Activated effector memory CD4-positive, alpha-beta T cell treated with anti-CD3 and anti-CD28 coated beads, Interleukin-2, amount 50 U/mL, for 16 hours (primary cell): Measurements from ENCODE around the gene TGIF2.
"Not testable (repeated sequence)": the region's sequence is repeated elsewhere in the genome, so short reads cannot be mapped to it uniquely, and the experiment has no call there.

ENCODE experiments used
- DNase-seq: peaks from one replicate; pipeline ENCODE4 v3.0.0-alpha.2; 2020

TGIF2 gene

DNA sequence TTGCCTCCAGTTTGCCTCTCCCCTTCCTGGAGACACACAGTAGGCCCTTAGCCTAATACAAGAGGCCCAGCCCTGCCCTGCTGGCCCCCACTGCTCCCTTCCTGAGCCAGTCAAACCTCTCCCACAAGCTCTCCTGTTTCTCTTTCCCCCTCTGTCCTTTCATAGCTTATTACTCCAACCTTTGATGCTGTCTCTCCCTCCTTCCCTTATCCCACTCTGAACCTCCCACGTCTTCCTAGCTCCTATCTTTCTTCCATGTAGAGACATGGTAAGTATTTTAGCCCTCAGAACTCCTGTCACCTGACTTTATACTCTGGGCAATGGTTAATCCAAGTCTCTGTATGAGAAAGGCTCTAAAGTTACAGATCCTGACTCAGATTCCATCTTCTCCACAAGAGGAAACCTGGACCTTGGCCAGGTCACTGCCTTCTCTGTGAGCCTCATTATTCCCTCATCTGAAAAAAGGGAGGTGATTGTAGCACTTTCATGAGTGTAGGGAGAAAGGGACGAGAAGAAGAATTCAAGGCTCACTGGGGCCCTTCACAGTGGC lies 6.7 kb downstream of the TGIF2 start:
- no peak for DNase-seq

DNA sequence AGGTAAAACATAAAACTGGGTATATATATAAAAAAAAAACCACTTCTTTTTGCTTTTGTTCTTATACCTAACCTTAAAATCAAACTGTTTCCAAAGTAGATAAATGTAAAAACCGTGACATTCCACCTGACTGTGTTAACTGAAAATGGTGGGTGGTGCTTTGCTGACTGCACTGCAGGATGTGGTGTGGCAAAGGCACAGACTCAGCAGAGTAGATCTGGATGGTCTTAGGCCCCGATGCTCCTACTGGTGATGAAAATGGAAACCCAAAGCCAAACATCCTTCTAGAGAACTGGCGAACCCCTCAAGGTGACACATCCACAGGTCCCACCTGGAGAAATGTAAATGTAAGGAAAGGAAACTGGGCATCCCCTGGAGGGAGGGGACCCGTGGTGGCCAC lies 8.9 kb downstream of the TGIF2 start:
- no peak for DNase-seq

DNA sequence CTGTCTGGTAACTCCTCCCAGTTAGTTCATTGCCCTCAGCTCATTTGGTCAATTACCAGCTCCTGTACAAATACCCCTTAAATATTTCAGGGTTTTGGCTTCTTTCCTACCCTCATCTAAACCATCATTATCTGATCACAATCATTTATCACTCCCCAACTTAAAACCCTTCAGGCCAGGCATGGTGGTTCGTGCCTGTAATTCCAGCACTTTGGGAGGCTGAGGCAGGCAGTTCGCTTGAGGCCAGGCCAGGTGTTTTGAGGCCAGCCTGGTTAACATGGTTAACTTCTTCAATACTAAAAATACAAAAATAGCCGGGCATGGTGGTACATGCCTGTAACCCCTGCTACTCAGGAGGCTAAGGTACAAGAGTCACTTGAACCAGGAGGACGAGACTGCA lies 9.4 kb downstream of the TGIF2 start:
- no peak for DNase-seq

DNA sequence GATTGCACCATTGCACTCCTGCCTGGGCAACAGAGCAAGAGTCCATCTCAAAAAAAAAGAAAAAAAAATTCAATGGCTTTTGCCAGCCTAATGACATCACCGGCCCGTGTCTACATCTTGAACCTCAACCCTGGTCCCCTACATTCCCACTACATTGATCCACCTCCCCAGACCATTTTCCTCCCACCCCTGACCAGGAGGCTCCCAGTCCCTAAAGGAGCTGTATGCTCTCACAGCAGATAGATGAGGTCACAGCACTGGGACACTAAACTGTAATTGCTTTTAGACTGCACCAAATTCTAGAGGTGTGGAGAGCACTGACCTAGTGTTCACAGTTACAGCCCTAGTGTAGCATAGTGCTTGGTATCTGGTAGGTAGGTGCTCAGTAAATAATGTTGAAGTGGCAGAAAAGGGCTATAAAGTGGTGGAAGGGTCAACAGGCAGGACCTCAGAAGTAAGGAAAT lies 10.7 kb downstream of the TGIF2 start:
- DNase-seq, result no peak

DNA sequence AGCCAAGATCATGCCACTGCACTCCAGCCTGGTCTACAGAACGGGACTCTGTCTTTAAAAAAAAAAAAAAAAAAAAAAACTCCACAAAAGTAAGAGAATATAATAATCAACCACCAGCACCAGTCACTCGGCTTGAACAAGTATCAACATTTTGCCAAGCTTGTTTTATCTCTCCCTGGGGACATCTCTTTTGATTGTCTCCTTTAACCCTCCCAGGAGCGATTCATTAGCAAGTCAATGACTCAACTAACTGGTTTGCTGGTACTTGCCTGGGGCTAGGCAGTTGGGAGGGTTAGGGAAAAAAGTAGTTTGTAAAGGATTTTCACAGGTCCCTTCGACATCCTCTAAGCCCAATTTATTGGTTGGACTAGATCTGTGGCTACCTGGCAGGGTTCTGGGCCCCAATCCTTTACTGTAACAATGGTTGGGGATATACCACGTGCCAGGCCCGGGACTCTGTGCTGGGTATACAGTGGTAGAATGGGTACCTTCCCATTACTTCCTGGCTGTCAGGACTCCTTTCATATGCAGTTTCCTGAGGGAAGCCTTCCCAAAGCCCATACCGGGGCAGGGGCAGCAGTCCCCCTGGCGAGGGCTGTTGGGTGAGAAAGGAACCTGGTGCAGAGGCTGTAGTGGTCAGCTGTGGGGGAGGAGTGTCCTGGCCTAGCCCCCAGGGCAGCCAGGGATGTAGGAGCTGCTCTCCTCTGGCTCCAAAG lies 12.2 kb downstream of the TGIF2 start:
- DNase-seq, result no peak

DNA sequence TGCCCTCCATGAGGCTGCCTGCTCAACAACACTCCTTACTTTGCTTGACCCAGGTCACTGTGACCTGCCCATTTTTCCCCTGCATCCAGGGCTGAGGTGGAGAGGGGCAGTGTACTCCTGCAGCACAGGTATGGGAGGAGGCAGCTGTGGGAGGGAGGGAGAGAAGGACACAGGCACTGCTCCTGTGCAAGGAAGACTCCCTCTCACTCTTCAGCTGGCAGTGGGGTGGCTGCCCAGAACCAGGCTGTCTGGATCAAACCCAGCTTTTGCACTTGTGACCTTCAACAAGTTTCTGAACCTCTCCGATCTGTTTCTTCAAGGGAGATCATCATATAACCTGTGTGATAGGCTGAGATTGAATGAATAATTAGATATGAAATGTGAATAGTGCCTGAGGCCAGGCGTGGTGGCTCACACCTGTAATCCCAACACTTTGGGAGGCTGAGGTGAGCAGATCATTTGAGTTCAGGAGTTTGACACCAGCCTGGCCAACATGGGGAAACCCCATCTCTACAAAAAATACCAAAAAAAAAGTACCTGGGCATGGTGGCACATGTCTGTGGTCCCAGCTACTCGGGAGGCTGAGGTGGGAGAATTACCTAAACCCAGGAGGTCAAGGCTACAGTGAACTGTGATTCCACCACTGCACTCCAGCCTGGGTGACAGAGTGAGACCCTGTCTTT lies 14.1 kb downstream of the TGIF2 start:
- no peak for DNase-seq

DNA sequence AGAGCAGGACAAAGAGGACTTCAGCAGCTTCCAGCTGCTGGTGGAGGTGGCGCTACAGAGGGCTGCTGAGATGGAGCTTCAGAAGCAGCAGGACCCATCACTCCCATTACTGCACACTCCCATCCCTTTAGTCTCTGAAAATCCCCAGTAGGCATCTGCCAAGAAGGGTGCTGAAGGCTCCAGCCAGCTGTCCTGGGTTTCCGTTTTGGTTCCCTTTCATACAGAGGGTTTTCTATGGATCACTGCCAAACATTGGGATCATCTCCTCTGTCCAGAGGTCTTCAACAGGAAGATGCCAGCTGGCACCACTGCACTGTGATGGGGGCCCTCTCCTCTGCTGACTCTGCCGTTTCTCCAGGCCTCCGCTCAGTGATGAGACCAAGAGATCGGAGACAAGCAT lies 17.9 kb downstream of the TGIF2 start:
- DNase-seq, result no peak

DNA sequence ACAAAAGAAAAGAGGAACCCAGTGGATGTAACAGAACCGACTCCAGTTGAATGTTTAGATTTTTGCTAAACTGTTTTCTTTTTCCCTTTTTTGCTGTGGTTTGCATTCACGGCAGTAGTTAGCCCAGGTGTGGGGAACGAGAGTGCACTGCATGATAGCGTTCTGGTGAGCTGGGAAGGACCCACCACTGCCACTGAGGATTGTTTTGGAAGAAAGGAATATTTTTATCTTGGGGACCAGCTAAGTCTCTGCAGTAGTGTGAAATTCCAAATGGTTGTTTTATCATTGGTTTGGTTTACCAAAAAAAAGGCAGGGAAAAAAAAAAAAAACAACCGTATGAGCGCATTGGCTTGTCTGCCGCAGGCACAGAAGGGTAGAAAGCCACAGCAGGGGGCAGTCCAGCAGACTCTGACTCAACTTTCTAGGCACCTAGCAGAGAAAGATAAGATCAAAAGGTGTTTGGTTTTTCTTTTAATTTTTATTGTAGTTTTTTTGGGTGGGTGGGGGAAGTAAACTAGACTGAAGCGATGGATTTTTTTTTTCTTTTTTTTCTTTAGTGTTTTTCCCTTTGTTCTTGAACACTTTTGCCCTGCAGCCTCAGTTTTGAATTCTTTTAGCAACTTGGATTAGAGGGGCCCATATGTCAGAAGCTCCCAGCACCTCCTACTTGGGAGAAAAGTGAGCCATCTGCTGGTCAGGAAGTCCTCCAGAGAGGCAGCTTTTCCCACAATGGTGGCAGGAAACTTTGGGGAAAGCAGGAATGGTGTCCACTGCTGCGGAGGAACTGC lies 18.7 kb downstream of the TGIF2 start:
- peak; percentile 88 for DNase-seq

DNA sequence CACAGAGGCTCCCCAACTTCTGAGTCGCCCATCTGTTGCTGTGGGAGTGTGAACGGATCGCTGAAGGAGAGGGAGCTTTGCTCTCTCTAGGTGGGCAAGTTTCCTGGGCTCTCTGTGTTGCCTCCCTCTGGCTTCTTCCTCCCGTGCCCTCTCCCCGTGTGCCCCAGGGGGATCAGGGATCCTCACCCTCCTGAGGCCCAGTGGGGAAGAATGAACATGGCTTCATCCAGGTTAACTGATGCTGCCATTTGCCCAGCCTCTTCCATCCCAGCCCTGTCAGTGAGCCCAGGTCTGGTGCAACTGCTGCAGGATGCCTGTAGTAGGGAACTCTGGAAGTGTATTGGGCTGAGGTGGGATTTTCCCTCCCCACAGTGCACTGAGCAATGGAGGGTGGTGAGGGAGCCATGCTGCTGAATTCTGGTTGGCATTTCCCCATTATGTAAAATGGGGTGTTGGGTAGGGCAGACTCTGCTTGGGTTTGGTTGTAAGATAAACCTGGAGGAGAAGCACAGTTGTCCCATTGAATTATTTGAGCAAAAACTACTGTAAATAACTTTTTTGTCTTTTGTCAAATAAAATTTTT lies 20.0 kb downstream of the TGIF2 start:
- DNase-seq, result no peak

DNA sequence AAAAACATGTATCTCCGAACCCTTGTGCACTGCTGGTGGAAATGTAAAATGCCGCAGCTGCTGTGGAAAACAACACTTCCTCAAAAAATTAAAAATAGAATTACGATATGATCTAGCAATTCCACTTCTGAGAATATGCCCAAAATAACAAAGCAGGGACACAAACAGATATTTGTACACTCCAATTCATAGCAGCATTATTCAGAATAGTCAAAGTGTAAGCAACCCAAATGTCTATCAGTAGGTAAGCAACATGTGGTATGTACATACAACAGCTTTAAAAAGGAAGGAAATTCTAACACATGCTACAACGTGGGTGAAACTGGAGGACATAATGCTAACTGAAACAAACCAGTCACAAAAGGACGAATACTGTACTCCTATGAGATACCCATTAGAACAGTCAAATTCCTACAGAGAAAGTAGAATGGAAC lies 26.5 kb downstream of the TGIF2 start:
- DNase-seq, result no peak

DNA sequence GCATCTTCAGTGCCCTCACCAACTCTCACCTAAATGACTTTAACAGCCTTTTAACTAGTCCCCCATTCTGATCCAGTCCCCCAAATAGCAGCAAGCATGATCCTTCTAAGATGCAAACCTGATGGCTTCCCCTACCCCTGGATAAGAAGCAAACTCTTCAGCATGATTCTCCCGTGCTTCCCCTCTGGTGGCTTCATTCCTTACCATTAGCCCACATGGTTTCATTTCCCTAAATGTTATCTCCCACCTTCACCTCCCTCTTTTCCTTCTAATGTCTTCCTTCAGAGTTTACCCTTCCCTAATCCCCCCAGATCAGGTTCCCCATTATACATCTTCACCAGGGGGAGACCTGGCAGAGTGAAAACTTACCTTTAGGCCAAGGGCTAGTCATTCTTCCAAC lies 28.1 kb downstream of the TGIF2 start:
- DNase-seq, result no peak

DNA sequence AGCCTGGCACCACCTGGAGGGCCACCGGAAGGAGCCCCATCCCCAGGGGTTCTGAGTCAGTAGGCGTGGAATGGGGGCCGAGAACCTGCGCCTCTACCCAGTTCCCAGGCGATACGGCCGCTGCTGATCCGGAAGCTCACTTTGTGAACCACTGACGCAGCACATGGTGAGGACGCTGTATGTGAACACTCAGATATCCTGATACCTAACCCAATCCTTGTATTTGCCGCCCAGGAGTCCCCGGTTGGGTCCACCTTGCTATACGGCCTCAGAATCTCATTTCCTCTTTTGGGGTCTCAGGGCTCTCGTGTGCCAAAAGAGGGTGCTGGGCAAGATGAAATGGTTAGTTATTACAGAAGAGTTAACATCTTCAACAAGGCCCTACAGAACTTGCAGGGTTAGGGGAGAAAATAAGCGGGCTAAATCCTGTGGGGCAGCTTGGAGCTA lies 31.6 kb downstream of the TGIF2 start:
- DNase-seq, result peak; percentile 82

DNA sequence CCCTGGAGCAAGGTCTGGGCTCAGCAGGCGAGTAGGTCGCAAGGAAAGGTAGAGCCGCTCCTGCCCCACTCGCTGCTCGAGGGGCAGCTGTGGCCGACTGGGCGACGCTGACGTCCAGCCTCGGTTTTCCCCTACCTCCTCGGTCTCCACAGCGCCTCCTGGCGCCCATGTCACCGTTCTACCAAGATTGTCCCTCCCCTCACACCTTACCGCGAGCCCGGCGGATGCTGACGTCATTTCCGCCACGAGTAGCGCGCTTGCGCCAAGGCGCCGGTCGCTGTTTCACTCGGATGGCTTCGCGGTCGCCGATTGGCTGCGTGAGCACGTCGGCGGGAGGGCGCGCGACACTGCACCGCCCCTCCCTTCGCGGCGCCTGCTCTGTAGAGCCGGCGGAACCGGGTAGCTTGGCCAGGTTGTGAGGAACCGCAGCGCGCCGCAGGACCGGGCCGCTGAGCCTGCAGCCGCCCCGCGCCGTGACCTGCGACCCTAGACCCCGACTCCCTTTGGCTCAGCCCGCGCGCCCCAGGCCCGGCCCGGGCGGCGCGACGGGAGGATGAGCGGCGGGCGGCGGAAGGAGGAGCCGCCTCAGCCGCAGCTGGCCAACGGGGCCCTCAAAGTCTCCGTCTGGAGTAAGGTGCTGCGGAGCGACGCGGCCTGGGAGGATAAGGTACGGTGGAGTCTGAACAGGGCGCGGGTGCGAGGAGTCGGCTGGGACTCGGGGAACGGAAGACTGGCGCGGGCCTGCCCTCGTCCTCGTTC lies 32.2 kb downstream of the TGIF2 start, which contains the start of gene RAB5IF:
RAB5IF (plus strand) TSS at position 381 of the 759 bp plus-strand sequence; CDS start at position 554, 173 bp downstream.
- peak; percentile 100 for DNase-seq

DNA sequence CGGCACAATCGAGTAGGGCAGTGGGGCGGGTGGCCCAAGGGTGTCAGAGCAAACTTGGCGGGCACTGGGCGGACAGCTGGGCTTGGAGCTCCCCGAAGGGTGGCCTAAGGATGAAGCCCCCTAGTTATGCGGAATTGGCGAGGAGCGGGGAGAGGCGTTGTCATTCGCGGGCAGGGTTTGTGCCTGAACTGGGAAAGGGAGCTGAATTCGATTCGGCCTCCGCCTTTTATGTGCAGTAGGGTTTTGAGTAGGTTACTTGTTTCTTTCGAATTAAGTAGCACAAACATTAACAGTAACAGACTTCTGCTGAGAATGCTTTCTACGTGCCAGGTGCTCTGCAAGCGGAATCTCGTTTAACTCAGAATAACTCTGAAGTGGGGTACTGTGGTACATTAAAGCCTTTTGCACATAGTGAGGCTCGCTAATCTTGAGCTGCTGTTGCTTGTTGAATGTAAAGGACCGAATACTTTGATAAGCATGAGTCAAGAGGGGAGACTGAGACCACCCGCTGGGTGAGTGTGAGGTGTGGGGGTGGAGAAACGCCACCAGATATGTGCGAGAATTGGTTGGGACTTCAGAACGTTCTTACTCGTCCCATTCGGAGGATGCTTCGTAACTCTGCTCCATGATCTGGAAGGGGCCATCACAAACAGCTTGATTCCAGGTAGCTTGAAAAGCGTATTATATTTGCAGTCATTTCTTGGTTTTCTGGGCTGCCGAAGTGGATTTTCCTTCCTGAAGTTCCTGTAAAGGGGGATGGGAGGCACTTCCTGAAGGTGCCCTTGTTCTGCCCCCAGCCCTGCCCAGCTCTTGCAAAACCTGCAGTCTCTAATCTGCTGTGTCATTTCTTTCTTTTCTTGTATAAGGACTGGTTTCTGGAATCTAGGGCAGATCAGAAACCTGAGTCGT lies 33.0 kb downstream of the TGIF2 start:
- DNase-seq, result no peak

DNA sequence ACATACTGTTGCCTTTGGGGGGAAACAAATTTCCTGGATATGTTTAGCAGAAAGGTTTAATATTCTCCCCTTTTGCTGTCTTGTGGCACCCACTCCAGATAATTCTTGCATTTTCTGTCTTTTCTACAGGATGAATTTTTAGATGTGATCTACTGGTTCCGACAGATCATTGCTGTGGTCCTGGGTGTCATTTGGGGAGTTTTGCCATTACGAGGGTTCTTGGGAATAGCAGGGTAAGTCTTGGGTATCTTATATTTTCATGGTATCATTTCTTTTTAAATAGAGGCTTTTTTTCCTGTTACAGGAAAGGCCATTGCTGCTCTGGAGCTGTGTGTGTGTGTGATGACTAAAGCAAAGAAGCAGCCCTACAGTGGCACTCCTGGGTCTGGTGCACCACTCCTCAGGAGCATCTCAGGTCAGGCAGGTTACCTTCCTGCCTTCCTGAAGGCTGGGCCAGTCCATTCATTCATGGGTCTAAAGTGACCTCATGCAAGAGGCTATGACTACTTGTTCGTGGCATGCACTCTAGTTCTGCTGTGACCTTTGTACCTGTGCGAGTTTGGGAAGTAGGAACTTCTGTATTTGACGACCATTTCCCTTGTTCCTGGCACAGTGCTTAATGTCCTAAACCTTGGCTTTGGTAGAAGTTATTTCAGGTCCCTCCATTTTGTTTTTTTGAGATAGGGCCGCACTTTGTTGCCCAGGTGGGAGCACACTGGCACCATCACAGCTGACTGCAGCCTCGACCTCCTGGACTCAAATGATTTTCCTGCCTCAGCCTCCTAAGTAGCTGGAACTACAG lies 34.4 kb downstream of the TGIF2 start:
- no peak for DNase-seq

DNA sequence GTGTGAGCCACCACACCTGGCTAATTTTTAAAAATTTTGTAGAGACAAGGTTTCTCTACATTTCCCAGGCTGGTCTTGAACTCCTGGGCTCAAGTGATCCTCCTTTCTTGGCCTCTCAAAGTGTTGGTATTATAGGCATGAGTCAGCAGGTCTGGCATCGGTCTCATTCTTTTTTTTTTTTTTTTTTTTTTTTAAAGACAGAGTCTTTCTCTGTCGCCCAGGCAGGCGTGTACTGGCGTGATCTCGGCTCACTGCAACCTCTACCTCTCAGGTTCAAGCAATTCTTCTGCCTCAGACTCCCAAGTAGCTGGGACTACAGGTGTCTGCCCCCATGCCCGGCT lies 35.0 kb downstream of the TGIF2 start:
- DNase-seq, result not testable (repeated sequence)

DNA sequence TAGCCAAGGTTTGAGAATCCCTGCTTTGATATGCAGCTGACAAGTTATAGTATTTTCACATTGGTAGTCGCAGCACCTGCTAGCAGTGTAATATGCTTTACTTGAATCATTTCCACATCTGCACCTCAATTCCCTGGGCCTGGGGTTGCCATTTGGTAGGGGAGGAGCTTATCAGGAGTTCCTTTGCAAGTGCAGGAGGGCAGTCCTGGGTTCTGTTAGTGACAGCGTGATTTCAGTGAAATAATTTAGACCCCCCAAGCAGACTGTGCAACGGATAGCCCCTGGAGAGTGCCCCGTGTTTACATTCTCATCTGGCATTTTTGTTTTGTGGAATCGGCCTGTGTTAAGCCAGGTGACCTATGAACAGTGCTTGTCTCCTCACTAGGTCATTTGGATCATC lies 38.2 kb downstream of the TGIF2 start:
- no peak for DNase-seq

DNA sequence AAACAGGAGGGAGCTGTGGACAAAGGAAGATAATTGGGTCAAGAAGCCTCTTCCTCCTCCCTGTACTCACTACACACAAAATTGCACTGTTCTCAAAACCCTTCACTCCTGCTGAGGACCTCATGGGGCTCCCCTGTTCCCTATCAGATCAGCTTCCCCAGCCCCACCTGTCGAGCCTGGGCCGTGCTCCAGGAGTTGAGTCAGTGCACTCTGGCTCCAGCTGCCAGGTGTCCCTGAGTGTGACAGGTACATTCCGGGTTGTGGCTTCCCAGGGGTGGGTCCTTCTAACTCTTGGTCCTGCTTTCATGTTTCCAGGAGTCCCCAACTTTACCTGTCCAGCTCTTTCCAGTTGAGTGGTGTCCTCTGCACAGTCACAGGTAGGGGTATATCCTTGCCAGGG lies 40.6 kb downstream of the TGIF2 start:
- no peak for DNase-seq

DNA sequence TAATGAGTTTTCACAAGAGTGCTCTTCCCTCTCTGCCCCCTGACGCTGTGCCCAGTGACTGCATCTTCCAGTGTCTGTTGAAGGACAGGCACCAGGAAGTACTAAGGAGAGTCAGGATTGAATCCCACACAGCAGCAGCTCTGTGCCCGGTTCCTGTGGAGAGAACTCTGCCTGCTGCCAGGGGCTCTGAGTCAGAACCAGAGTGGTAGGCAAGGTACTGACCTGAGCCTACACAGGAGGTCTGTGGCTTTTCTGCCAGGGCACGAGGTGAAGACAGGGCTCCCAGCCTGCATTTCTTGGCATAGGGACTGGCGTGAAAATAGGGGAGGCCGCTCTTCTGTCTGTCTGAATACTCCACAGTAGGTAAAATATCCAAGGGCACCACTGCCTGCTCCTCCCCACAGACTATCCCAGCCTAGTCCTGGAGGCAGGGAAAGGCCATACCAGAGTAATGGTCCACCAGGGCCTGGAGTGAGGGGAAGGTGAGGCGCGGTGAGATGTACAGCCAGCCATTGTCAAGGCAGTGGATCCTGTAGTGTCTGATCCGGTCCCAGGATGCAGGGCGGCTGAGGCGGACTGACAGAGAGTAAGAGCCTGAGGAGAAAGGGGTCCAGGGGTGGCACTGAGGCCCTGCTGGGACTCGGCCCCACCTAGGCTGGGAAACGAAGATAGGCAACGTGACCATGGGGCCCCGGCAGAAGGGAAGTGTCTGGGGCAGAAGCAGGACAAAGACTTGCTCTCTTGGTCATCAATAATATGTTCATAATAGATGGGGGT lies 41.6 kb downstream of the TGIF2 start:
- DNase-seq, result no peak
